NB4 (cell line): ENCODE measurements around the gene PPIL4.
"Not testable (repeated sequence)": the region's sequence is repeated elsewhere in the genome, so short reads cannot be mapped to it uniquely, and the experiment has no call there.

Source experiments
- DNase-seq: peaks from one replicate; pipeline ENCODE4 v3.0.0; 2010; ENCODE audit warnings: low read depth
- H3K4me3 ChIP-seq: one replicate; pipeline ENCODE4 v1.5.1; 2011; ENCODE audit warnings: mild to moderate bottlenecking, low read depth, low read length, moderate library complexity
- CTCF ChIP-seq: IDR thresholded peaks from one replicate; pipeline ENCODE4 v1.5.1; 2012; ENCODE audit warnings: low read depth, low read length
- MAX ChIP-seq: IDR thresholded peaks from 2 replicates; pipeline ENCODE4 v1.6.1; 2011; ENCODE audit warnings: low read depth, low read length
- MYC ChIP-seq: IDR thresholded peaks from 2 replicates; pipeline ENCODE4 v1.6.1; 2011; ENCODE audit warnings: low read depth, low read length
- POLR2A ChIP-seq: IDR thresholded peaks from 2 replicates; pipeline ENCODE4 v1.6.1; 2011; ENCODE audit warnings: mild to moderate bottlenecking; ENCODE audit not compliant: insufficient read length; ENCODE audit errors: extremely low read depth

Gene PPIL4

GRCh38 chr6:149500096-149500495, 45.7 kb downstream of the PPIL4 start:
- no peak overlapping the region for H3K4me3 ChIP-seq
- no peak for DNase-seq
- no peak for TF ChIP-seq MYC
- TF ChIP-seq CTCF, result no peak
- TF ChIP-seq MAX, result no peak
- TF ChIP-seq POLR2A, result no peak

GRCh38 chr6:149499066-149499465, 46.8 kb downstream of the PPIL4 start:
- DNase-seq, result no peak
- TF ChIP-seq CTCF (no peak), POLR2A (no peak), MYC (no peak), MAX (no peak)
- no peak overlapping the region for H3K4me3 ChIP-seq

- no peak for TF ChIP-seq MAX
- no peak for TF ChIP-seq CTCF
- TF ChIP-seq MYC, result no peak
- no peak for TF ChIP-seq POLR2A
- no peak overlapping the region for H3K4me3 ChIP-seq
- no peak for DNase-seq
These were observed 48.5 kb downstream of the PPIL4 start for GRCh38 chr6:149497365-149497764.

- H3K4me3 ChIP-seq, DNase-seq: not testable (repeated sequence)
These were observed 49.2 kb downstream of the PPIL4 start for GRCh38 chr6:149496597-149496996.

- DNase-seq, H3K4me3 ChIP-seq: not testable (repeated sequence)
These were observed 50.4 kb downstream of the PPIL4 start for GRCh38 chr6:149495349-149496016.

GRCh38 chr6:149494810-149495209, 51.0 kb downstream of the PPIL4 start:
- not testable (repeated sequence) for DNase-seq, H3K4me3 ChIP-seq

- TF ChIP-seq MYC (no peak), MAX (no peak), CTCF (no peak), POLR2A (no peak)
- no peak overlapping the region for H3K4me3 ChIP-seq
- DNase-seq, result no peak
These were observed 52.0 kb downstream of the PPIL4 start for GRCh38 chr6:149493761-149494320.
